ENCODE data around the gene PARD6B.
A peak's percentile ranks its signal among the peaks of the same experiment; 100 is the strongest.
"Not testable (repeated sequence)": the region's sequence is repeated elsewhere in the genome, so short reads cannot be mapped to it uniquely, and the experiment has no call there.

PARD6B gene

DNA sequence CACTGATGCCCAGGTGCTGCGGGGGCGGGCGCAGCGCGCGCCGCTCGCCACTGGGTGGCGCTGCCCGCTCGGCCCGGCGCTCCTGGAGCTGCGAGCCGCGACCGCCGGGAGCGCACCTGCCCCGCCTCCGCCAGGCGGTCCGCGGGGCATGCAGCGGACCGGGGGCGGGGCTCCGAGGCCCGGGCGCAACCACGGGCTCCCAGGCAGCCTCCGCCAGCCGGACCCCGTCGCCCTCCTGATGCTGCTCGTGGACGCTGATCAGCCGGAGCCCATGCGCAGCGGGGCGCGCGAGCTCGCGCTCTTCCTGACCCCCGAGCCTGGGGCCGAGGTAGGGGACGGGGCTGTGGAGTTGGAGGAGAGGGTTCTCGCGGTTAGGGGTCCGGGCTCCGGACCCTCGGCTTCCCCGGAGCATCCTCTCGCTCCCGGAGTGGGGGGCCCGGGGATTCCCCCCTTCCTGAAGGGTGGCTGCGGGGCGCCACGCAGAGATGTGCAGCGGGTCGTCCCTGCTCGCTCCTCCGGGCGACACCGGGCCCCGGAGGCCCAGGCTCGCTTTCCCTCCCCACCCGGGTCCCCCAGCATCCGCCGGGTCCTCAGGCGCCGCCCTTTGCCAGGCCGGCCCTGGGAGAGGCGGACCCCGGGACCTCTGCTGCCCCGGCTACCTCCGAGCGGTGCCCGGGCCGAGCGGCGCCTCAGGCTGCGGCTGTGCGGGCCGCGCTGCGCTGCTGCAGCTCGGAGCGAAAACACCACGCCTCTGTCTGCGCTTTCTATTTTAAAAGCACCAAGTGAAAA is 63.7 kb downstream of the PARD6B start, which contains the start of gene BCAS4:
Gene BCAS4, plus strand, starts transcription at position 216 of the 789 bp plus-strand sequence. Its CDS starts 23 bp downstream, at position 239.
- peak in 45 of 51 donors; percentile 15 to 79 (median 51) for DNase-seq

DNA sequence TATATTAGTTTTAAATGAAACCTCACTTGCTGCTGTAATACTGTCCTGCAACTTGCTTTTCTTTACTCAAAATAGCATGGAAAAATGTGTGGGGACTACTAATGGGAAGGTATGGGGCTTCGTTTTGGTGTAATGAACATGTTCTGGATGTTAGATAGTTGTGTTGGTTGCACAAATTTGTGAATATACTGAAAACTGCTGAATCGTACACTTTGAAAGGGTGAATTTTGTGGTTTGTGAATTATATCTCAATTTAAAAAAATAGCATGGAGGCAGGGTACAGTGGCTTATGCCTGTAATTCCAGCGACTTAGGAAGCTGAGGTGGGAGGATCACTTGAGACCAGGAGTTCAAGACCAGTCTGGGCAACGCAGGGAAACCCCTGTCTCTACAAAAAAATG is 65.8 kb downstream of the PARD6B start:
- DNase-seq = no peak

DNA sequence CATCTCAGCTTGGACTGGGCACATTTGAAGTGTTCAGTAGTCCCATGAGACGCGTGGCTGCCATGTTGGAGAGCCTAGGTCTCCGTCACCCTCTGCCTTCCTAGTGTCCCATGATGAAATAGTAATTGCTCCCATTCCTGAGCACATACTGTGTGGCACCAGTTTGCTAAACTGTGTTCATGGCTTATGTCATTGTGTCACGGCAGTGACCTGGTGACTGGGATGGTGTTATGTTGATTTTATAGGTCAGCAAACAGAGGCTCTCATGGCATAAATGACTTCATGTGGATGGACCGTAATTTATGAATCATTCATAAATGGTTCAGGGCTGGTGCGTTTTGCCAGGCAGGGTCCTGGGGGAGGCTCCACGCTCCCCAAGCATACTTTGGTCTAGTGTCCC is 67.3 kb downstream of the PARD6B start:
- no peak for DNase-seq

DNA sequence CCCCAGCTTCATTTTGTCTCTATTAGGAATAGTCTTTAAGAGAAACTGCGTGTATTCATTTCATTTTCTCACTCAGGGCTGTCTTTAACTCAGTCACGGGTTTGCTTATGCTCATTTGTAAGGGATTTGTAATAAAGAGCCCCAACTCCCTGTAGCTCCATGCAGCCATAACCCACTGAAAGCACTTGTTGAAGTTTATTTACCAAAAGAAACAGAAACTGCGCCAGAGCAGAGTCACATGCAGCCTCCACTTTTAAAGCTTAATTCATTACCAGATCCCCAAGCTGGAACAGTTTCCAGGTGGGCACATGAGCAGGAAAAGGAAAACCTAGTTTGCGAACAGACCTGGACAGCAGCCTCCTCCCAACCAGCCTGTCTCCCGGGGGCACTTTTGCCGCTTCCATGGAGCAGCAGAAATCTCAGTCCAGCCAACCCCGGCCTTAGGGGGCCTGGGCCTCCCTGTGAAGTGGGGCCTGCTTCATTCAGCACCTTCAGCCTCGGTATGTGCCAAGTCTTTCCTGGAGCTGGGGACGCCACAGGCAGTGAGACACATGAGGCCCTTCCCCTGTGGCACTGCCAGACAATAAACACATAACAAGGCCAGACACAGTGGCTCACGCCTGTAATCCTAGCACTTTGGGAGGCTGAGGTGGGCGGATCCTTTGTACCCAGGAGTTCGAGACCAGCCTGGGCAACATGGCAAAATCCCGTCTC is 68.0 kb downstream of the PARD6B start:
- peak in 1 of 51 donors; percentile 11 for DNase-seq

DNA sequence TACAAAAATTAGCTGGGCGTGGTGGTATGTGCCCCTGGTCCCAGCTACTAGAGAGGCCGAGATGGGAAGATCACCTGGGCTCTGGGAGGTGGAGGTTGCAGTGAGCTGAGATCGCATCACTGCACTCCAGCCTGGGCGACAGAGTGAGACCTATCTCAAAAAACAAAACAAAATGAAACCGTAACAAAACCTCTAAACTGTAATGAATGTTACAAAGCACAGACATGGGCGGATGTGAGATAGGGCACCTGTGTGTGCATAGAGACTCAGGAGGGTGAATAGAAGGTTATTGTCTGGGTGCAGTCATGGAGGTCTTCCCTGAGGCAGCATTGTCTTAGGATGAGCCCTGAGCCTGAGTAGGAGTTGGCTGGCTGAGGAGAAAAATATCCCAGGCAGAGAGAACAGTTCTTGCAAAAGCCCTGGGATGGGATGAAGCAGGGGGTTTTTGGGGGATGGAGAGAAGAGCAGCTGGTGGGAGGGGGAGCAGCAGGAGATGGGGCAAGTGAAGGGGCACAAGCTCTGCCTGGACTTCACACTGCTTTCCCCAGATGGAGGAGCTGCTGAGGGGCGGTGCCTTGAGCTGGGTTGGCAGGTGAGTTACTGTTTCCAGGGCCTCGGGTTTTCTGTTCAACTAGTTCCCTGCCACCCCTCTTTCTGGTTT is 68.6 kb downstream of the PARD6B start:
- DNase-seq = no peak

DNA sequence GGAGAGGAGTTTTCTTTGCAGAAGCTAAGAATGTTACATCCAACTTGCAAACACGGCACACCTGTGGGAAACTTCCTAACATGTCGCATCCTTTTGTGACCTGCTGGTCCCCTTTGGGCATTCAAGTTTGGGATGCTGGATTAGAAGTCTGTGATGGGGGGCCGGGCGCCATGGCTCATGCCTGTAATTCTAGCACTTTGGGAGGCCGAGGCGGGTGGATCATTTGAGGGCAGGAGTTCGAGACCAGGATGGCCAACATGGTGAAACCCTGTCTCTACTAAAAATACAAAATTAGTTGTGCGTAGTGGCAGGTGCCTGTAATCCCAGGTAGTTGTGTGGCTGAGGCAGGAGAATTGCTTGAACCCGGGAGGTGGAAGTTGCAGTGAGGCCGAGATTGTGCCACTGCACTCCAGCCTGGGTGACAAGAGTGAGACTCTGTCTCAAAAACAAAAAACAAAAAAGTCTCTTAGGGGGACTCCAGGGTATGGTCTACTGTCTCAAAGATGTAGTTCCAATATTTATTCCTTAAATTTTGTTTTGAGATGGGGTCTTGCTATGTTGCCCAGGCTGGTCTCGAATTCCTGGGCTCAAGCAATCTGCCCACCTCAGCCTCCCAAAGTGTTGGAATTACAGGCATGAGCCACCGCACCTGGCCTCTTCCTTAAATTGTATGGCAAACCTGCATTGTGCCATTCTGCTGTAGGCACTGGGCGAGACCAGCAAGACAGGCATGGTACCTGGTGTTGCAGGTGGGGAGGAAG is 69.8 kb downstream of the PARD6B start:
- not testable (repeated sequence) for DNase-seq

DNA sequence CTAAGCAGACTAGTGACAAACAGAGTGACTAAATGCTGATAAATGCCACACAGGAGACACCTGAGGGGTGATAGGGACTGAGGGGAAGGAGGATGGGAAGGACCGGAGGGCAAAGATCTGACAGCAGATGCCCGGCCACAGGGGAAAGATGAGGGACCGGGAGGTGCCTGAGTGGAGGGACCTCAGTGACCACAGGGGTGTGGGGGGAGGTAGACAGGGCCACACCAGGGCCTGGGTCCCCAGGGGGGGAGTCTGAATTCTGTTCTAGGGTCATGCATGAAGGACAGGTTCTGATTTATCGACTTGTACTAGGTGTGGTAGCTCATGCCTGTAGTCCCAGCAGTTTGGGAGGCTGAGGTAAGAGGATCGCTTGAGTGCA is 70.4 kb downstream of the PARD6B start:
- no peak for DNase-seq

DNA sequence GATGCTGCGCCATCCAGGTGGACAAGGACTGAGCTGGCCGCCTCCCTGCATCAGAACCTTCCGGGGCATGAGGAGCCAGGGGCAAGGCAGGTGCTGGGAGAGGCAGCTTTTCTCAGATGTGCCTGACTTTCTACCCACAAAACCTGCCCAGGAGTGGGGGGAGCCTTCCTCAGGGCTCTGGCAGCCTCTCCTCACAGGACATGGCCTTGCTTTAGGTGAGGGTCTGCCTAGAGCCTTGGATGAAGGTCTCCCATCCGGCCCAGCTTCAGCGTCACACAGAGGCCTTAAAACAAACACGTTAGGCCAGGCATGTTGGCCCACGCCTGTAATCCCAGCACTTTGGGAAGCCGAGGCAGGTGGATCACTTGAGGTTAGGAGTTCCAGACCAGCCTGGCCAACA is 70.9 kb downstream of the PARD6B start:
- DNase-seq = no peak

DNA sequence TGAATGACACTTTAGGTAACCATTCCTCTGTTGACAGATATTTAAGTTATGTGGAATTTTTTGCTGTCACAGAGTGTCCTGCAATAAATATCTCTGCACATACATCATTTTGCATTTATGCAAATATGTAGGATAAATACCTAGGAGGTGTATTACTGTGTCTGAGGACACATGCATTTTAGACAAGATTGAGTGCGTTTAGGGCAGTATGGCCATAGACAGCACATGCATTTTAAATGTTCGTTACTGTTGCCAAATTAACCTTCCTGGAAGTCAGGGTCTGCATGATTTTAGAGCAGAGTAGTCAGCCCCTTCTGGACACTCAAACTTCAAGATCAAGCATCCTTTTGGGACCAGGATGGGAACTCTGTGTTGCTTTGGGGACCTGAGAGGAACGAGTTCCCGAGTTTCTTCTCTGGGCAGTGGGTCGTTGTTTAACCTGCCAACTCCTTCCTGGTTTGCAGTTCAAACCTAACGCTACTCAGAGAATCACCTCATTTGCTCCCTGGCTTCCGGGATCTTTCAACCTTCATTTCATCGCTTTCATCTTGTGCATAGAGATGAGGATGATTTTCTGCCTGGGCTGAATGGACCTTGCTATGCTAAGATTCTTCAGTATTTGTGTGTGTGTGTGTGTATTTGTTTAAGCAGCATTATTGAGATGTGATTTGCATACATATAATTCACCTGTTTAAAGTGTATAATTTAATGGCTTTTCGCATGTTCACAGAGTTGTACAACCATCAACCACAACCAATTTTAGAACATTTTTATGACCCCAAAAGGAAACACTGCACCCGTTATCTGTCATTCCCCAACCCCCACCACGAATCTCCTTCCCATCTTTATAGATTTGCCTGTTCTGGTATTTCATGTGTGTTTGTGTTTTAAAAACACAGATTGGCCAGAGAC is 73.3 kb downstream of the PARD6B start:
- no peak for DNase-seq

DNA sequence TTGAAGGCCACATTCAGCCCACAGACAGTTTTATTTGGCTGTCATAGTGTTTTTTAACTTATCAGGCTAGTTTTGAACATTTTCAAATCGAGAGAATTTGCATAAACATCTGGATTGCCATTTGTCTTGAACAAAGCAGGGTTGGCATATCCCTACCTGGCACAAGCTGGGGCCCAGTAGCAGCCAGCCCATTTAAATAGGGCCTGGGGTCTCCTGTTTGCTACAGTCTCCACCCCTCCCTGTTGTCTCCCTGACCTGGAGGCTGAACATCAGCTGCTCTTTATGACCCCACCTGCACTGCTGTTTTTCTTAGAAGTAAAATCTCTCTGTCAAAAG is 73.9 kb downstream of the PARD6B start:
- no peak for DNase-seq

DNA sequence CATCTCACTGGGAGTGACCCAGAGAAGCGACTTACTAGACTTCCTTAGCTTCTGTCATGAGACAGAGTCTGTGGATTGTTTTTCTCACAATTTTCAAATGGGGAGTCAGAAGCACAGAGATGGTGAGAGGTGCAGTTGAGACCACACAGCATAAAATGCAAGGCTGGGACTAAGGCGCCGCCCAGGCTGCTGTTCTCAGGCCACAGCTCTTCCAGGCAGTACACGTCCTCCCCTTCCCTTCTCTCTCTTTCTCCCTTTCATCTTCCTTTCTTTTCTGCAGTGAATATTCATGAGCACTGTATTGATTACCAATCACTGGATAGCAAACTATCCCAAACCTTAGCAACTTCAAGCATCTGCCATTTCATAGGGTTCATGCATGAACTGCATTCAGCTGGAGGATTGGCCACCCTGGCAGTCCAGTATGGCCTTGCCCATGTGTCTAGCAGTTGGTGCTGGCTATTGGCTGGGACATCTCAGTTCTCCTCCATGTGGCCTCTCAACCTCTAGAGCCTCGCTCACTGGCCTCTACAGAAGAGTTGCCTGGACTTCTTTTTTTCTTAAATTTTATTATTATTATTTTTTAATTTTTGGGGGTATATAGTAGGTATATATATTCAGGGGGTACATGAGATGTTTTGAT is 74.9 kb downstream of the PARD6B start:
- no peak for DNase-seq
